ENCODE data around the gene TBL1XR1. TPM values are rescaled to one million over a fixed set of nuclear protein-coding genes. Genes with fewer than 3 reads are reported as not detected.
"Not testable (repeated sequence)": the region's sequence is repeated elsewhere in the genome, so short reads cannot be mapped to it uniquely, and the experiment has no call there.

Gene TBL1XR1
- total RNA-seq, 1 donor from 2014 or later: 99.6 TPM

- no peak for ATAC-seq
- intact Hi-C loops (cut with micrococcal nuclease): no loop called here
Measured at GRCh38 chr3:177154733-177155132, 42.5 kb downstream of the TBL1XR1 start.

GRCh38 chr3:177150970-177151627 lies 46.2 kb downstream of the TBL1XR1 start:
- ATAC-seq (peak; percentile 31), DNase-seq (no peak)
- intact Hi-C loops (cut with micrococcal nuclease): no loop called here

More at GRCh38 chr3:177154733-177155132, 42.5 kb downstream of the TBL1XR1 start:
- no peak for DNase-seq

GRCh38 chr3:177150218-177150916 lies 46.9 kb downstream of the TBL1XR1 start:
- intact Hi-C loops (cut with micrococcal nuclease): no loop called here
- DNase-seq: no peak
- peak; percentile 47 for ATAC-seq

- ATAC-seq (no peak), DNase-seq (no peak)
Measured at GRCh38 chr3:177149106-177149505, 48.2 kb downstream of the TBL1XR1 start.

GRCh38 chr3:177147790-177148189 lies 49.5 kb downstream of the TBL1XR1 start:
- no peak for ATAC-seq
- intact Hi-C loops (cut with micrococcal nuclease): no loop called here
- DNase-seq: no peak

More at GRCh38 chr3:177149106-177149505, 48.2 kb downstream of the TBL1XR1 start:
- intact Hi-C loops (cut with micrococcal nuclease): no loop called here

GRCh38 chr3:177146646-177147045 lies 50.6 kb downstream of the TBL1XR1 start:
- DNase-seq (no peak), ATAC-seq (no peak)
- intact Hi-C loops (cut with micrococcal nuclease): no loop called here

- intact Hi-C loops (cut with micrococcal nuclease): no loop called here
Measured at GRCh38 chr3:177145954-177146353, 51.3 kb downstream of the TBL1XR1 start.

GRCh38 chr3:177145381-177145780 lies 51.9 kb downstream of the TBL1XR1 start:
- intact Hi-C loops (cut with micrococcal nuclease): no loop called here
- no peak for DNase-seq
- ATAC-seq: no peak

More at GRCh38 chr3:177145954-177146353, 51.3 kb downstream of the TBL1XR1 start:
- ATAC-seq: no peak
- no peak for DNase-seq

GRCh38 chr3:177144922-177145321 lies 52.4 kb downstream of the TBL1XR1 start:
- ATAC-seq (no peak), DNase-seq (no peak)
- intact Hi-C loops (cut with micrococcal nuclease): no loop called here

GRCh38 chr3:177141899-177142646 lies 55.2 kb downstream of the TBL1XR1 start:
- ATAC-seq: no peak
- DNase-seq: no peak
- intact Hi-C loops (cut with micrococcal nuclease): no loop called here

- intact Hi-C loops (cut with micrococcal nuclease): no loop called here
- no peak for DNase-seq
- ATAC-seq: no peak
Measured at GRCh38 chr3:177141471-177141870, 55.8 kb downstream of the TBL1XR1 start.

- ATAC-seq; intact Hi-C loops (cut with micrococcal nuclease); DNase-seq: not testable (repeated sequence)
Measured at GRCh38 chr3:177139220-177139619, 58.1 kb downstream of the TBL1XR1 start.

- ATAC-seq: no peak
- no peak for DNase-seq
- intact Hi-C loops (cut with micrococcal nuclease): no loop called here
Measured at GRCh38 chr3:177137774-177138705, 59.2 kb downstream of the TBL1XR1 start.

- ATAC-seq (no peak), DNase-seq (no peak)
- intact Hi-C loops (cut with micrococcal nuclease): no loop called here
Measured at GRCh38 chr3:177136741-177137140, 60.5 kb downstream of the TBL1XR1 start.

- DNase-seq: no peak
- no peak for ATAC-seq
- intact Hi-C loops (cut with micrococcal nuclease): no loop called here
Measured at GRCh38 chr3:177135841-177136492, 61.3 kb downstream of the TBL1XR1 start.

- DNase-seq (no peak), ATAC-seq (no peak)
- intact Hi-C loops (cut with micrococcal nuclease): no loop called here
Measured at GRCh38 chr3:177134816-177135210, 62.5 kb downstream of the TBL1XR1 start.

GRCh38 chr3:177133860-177134815 lies 63.1 kb downstream of the TBL1XR1 start:
- intact Hi-C loops (cut with micrococcal nuclease): no loop called here
- DNase-seq (no peak), ATAC-seq (peak; percentile 45)
